ENCODE data around the gene ABCC6. TPM values are rescaled to one million over a fixed set of nuclear protein-coding genes. Genes with fewer than 3 reads are reported as not detected.

Gene ABCC6
- polyA plus RNA-seq, 1 experiment: 3.7 TPM

DNA sequence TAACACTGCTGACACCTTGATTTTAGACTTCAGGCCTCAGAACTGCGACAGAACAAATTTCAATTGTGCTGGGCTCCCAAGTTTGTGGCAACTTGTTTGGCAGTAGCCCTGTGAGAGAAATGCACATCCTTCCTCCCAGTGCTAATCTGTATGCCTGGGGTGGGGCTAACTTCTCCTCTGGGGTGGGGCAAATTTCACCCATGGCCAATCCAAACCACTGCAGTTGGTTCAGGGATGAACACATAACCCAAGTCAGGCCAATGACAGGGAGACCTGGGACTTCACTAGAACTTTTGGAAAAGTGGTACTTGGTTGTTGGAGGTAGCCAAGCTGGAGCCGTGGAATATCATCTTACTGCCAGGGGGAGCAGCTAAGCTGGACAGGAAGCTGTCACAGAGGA, 56.3 kb downstream of the ABCC6 start:
- H3K27me3 ChIP-seq (ENCODE audit: control insufficient read depth, insufficient read depth, low read length): peaks cover 3% of the 10 kb centered on the region
- H3K27ac ChIP-seq (ENCODE audit: low read depth, low read length): no peak overlapping the region
- ChIA-PET CTCF (no interaction called here), POLR2A (no interaction called here)
- no peak overlapping the region for H3K4me3 ChIP-seq (ENCODE audit: low read depth, low read length)
- DNase-seq (ENCODE audit: low read depth, low spot score): no peak
- no peaks in the 10 kb centered on the region for H3K9me3 ChIP-seq (ENCODE audit: control insufficient read depth, insufficient read depth, low read length)
- TF ChIP-seq CTCF (IDR thresholded peaks at IDR 0.05; ENCODE audit: low read depth, low read length): no peak

DNA sequence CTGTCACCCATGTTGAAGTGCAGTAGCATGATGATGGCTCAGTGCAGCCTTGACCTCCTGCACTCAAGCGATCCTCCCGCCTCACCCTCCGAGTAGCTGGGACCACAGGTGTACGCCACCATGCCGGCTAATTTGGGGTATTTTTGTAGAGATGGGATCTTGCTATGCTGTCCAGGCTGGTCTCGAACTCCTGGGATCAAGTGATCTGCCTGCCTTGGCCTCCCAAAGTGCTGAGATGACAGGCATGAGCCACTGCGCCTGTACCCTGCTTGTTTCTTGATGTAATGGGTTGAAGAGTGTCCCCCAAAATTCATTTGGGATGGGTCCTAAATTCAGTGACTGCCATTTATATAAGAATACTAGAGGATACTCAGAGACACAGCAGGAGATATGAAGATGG, 57.2 kb downstream of the ABCC6 start:
- H3K9me3 ChIP-seq (ENCODE audit: control insufficient read depth, insufficient read depth, low read length): no peaks in the 10 kb centered on the region; the same call in 1 of the 2 replicates
- ChIA-PET POLR2A (no interaction called here), CTCF (no interaction called here)
- H3K27me3 ChIP-seq (ENCODE audit: control insufficient read depth, insufficient read depth, low read length): peaks cover 3% of the 10 kb centered on the region
- no peak for DNase-seq (ENCODE audit: low read depth, low spot score)
- no peak overlapping the region for H3K4me3 ChIP-seq (ENCODE audit: low read depth, low read length)
- H3K27ac ChIP-seq (ENCODE audit: low read depth, low read length): no peak overlapping the region
- no peak for TF ChIP-seq CTCF (IDR thresholded peaks at IDR 0.05; ENCODE audit: low read depth, low read length)

- Histone ChIP-seq H3K27me3 (ENCODE audit: control insufficient read depth, insufficient read depth, low read length) (peaks cover 3% of the 10 kb centered on the region), H3K27ac (ENCODE audit: low read depth, low read length) (no peak overlapping the region), H3K9me3 (ENCODE audit: control insufficient read depth, insufficient read depth, low read length) (peaks cover 8% of the 10 kb centered on the region), H3K4me3 (ENCODE audit: low read depth, low read length) (no peak overlapping the region)
- DNase-seq (ENCODE audit: low read depth, low spot score): no peak
- ChIA-PET POLR2A (no interaction called here), CTCF (interaction anchor here (0.5 kb wide), 1 partner anchor 971 kb away, joined by 5 read pairs; no protein-coding TSS in a partner anchor)
- TF ChIP-seq CTCF (IDR thresholded peaks at IDR 0.05; ENCODE audit: low read depth, low read length): no peak
Measured at GRCh38 chr16:16164243-16164642, 59.1 kb downstream of the ABCC6 start.

GRCh38 chr16:16163571-16163970, 59.7 kb downstream of the ABCC6 start:
- H3K9me3 ChIP-seq (ENCODE audit: control insufficient read depth, insufficient read depth, low read length): peaks cover 11% of the 10 kb centered on the region
- ChIA-PET POLR2A (no interaction called here), CTCF (no interaction called here)
- H3K27ac ChIP-seq (ENCODE audit: low read depth, low read length): no peak overlapping the region
- no peak for DNase-seq (ENCODE audit: low read depth, low spot score)
- TF ChIP-seq CTCF (IDR thresholded peaks at IDR 0.05; ENCODE audit: low read depth, low read length): no peak
- peaks cover 3% of the 10 kb centered on the region for H3K27me3 ChIP-seq (ENCODE audit: control insufficient read depth, insufficient read depth, low read length)
- H3K4me3 ChIP-seq (ENCODE audit: low read depth, low read length): no peak overlapping the region

DNA sequence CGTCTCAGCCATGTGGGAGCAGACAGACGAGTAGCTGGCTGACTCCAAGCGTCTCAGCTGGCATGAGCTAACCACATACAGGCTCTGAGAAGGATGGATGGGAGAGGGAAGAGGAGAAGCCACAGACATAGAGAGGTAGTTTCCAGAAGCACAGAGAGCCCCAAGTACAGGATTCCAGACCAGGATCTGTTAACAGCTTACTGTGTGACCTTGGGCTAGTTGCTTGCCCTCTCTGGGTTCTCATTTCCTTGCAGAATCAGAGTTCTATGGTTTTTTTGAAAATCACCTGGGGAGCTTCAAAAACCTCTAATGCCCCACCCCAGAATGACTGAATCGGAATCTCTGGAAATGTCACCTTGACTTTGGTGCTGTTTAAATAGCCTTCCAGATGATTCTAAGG, 60.2 kb downstream of the ABCC6 start:
- no peak for TF ChIP-seq CTCF (IDR thresholded peaks at IDR 0.05; ENCODE audit: low read depth, low read length)
- Histone ChIP-seq H3K27ac (ENCODE audit: low read depth, low read length) (no peak overlapping the region), H3K27me3 (ENCODE audit: control insufficient read depth, insufficient read depth, low read length) (peaks cover 3% of the 10 kb centered on the region), H3K4me3 (ENCODE audit: low read depth, low read length) (no peak overlapping the region), H3K9me3 (ENCODE audit: control insufficient read depth, insufficient read depth, low read length) (peaks cover 11% of the 10 kb centered on the region)
- DNase-seq (ENCODE audit: low read depth, low spot score): no peak
- CTCF ChIA-PET: no interaction called here
- POLR2A ChIA-PET: no interaction called here

Data from AG04450 (cell line).